ENCODE results near the gene TRAM2. TPM values are rescaled to one million over a fixed set of nuclear protein-coding genes. Genes with fewer than 3 reads are reported as not detected.

TRAM2 gene
- total and polyA plus RNA-seq, 9 of the 15 experiments (the other 6 are each of a cell fraction or from before 2014, with no cell fraction given): 2.6 to 13.3 (median 8.9) TPM

- TF ChIP-seq FOXO4 (CRISPR knock-in tag; IDR thresholded peaks at IDR 0.05): no peak
Observed at GRCh38 chr6:52529311-52529710, 47.5 kb downstream of the TRAM2 start (continued).

DNA sequence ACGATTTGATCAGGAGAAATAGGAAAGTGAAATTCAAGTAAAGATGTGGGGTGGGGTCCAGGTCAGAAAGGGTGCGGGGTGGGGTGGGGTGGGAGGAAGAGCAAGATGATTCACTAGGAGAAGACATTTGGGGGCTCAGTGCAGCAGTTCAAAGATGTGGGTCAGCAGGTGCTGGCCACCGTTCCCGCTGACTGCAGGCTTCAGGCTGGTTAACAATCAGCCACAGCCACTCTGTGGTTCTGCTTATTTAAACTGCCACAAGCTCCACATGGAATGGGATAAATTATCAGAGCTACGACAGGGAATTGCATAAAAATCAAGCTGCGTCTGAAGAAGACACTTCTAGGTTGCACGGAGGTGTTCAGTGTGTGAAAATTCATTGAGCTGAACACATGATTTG is 49.4 kb downstream of the TRAM2 start:
- ChIA-PET POLR2A (interaction anchor here (0.6 to 1.3 kb wide), 4 partner anchors 9 to 559 kb away, joined by 3 read pairs; no protein-coding TSS in a partner anchor), CTCF (ENCODE audit: low intra/inter-chr PET ratio) (no interaction called here)
- no peaks in the 10 kb centered on the region for H3K9me1 ChIP-seq (ENCODE audit: control insufficient read depth, insufficient read depth, low read length)
- no peak overlapping the region for H2AFZ ChIP-seq (ENCODE audit: low read depth, low read length)
- BruUV-seq (replicated peaks): no TSS peak
- H3K4me2 ChIP-seq (ENCODE audit: insufficient read depth, low read length): no peak overlapping the region
- no peak for DNase-seq (ENCODE audit: extremely low read depth in 1 of 4, low spot score in 3 of 4)
- H3K36me3 ChIP-seq (ENCODE audit: control insufficient read depth, insufficient read depth, low read length): no peaks in the 10 kb centered on the region
- H3K9me3 ChIP-seq (replicated peaks; ENCODE audit: control insufficient read depth, insufficient read depth, low read depth, low read length): no peaks in the 10 kb centered on the region
- H3K9ac ChIP-seq (ENCODE audit: insufficient read depth in 1 of 2, low read depth in 2 of 2, low read length in 2 of 2): no peak overlapping the region
- H3K4me3 ChIP-seq: no peak overlapping the region
- H3K27me3 ChIP-seq (ENCODE audit: control insufficient read depth in 2 of 2, insufficient read depth in 2 of 2, low read length in 2 of 2): no peaks in the 10 kb centered on the region
- peaks cover 4 to 10% of the 10 kb centered on the region in 2 experiments; a peak in 4 of 5 replicates for H3K4me1 ChIP-seq (replicated peaks in 1 of 2; ENCODE audit: control insufficient read depth in 2 of 2, insufficient read depth in 2 of 2, low read length in 2 of 2)
- WGBS (ENCODE audit: insufficient coverage, low coverage, missing lambda C conversion rate): 71% methylated on average over 5 of the region's 7 CpGs
- H3K79me2 ChIP-seq (ENCODE audit: control insufficient read depth, insufficient read depth, low read length): no peaks in the 10 kb centered on the region
- intact Hi-C loops (cut with micrococcal nuclease) (no loop called here), in situ Hi-C loops (cut with MboI) (no loop called here)
- TF ChIP-seq ZKSCAN3 (CRISPR knock-in tag; IDR thresholded peaks at IDR 0.05) (no peak), BRCA1 (IDR thresholded peaks at IDR 0.05) (no peak), BRCA1 (CRISPR knock-in tag; IDR thresholded peaks at IDR 0.05) (no peak)
- no peaks in the 10 kb centered on the region for H4K20me1 ChIP-seq (replicated peaks; ENCODE audit: control insufficient read depth, insufficient read depth, low read length)
- H3K27ac ChIP-seq (ENCODE audit: extremely low read depth, low read depth, low read length): no peak overlapping the region
- no peak for ATAC-seq
- FAIRE-seq: no peak
